ENCODE measurements around the gene SLC45A3. TPM values are rescaled to one million over a fixed set of nuclear protein-coding genes. Genes with fewer than 3 reads are reported as not detected.

SLC45A3 gene
- total RNA-seq, 1 donor from 2014 or later, result 8.4 TPM

DNA sequence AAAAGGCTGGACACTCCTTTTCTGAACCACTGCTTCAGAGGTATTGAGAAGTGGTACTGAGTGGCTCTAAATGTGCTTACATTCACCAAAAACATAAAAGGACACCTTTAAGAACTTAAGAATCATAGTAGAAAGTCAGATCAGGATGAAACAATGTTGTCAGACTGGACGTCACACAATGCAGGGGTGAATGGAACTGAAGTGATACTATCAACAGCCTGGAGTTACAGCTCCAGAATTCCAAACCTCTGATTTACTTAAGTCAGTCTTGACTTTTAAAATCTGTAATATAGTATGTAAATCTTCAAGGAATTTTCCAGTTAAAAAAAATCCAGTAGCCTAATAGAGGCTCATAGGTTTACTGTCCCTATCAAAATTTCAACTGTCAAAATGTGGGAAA, 67.8 kb downstream of the SLC45A3 start:
- TF ChIP-seq, protein P1, sequence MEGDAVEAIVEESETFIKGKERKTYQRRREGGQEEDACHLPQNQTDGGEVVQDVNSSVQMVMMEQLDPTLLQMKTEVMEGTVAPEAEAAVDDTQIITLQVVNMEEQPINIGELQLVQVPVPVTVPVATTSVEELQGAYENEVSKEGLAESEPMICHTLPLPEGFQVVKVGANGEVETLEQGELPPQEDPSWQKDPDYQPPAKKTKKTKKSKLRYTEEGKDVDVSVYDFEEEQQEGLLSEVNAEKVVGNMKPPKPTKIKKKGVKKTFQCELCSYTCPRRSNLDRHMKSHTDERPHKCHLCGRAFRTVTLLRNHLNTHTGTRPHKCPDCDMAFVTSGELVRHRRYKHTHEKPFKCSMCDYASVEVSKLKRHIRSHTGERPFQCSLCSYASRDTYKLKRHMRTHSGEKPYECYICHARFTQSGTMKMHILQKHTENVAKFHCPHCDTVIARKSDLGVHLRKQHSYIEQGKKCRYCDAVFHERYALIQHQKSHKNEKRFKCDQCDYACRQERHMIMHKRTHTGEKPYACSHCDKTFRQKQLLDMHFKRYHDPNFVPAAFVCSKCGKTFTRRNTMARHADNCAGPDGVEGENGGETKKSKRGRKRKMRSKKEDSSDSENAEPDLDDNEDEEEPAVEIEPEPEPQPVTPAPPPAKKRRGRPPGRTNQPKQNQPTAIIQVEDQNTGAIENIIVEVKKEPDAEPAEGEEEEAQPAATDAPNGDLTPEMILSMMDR (IDR thresholded peaks at IDR 0.05; ENCODE audit: unreplicated experiment), result no peak
- no peak overlapping the region for H3K27ac Mint-ChIP-seq
- H3K36me3 Mint-ChIP-seq (ENCODE audit: insufficient read depth), result peaks cover 22% of the 10 kb centered on the region

DNA sequence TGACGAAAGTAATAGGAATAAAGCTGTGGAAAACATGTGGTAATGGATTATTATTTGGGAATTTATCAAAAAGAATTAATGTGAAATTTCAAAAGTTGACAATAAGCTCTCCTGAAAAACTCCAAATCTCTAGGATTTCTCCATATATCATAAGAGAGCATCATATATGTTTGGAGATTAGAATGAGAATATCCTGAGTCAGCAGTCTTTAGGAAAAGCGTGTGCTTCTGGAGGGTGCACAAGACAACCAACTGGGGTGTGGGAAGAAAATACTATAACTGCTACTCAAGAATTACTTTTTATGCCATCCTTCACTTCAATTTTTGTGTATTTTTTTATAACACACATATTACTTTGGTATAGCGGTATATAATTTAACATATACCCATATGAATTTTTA, 68.2 kb downstream of the SLC45A3 start:
- Mint-ChIP-seq H3K4me3 (ENCODE audit: low read depth) (no peak overlapping the region), H3K4me1 (ENCODE audit: low read depth) (peaks cover 3% of the 10 kb centered on the region), H3K36me3 (ENCODE audit: insufficient read depth) (peaks cover 22% of the 10 kb centered on the region), H3K27ac (no peak overlapping the region), H3K9me3 (ENCODE audit: low read depth) (no peaks in the 10 kb centered on the region), H3K27me3 (no peaks in the 10 kb centered on the region)
- TF ChIP-seq, protein P1 (IDR thresholded peaks at IDR 0.05; ENCODE audit: unreplicated experiment), result no peak
- no peak for DNase-seq (ENCODE audit: low spot score, unreplicated experiment)

More for the DNA sequence above, 67.8 kb downstream of the SLC45A3 start:
- no peaks in the 10 kb centered on the region for H3K9me3 Mint-ChIP-seq (ENCODE audit: low read depth)
- H3K4me3 Mint-ChIP-seq (ENCODE audit: low read depth), result no peak overlapping the region
- H3K4me1 Mint-ChIP-seq (ENCODE audit: low read depth), result peaks cover 3% of the 10 kb centered on the region
- no peak for DNase-seq (ENCODE audit: low spot score, unreplicated experiment)
- no peaks in the 10 kb centered on the region for H3K27me3 Mint-ChIP-seq

DNA sequence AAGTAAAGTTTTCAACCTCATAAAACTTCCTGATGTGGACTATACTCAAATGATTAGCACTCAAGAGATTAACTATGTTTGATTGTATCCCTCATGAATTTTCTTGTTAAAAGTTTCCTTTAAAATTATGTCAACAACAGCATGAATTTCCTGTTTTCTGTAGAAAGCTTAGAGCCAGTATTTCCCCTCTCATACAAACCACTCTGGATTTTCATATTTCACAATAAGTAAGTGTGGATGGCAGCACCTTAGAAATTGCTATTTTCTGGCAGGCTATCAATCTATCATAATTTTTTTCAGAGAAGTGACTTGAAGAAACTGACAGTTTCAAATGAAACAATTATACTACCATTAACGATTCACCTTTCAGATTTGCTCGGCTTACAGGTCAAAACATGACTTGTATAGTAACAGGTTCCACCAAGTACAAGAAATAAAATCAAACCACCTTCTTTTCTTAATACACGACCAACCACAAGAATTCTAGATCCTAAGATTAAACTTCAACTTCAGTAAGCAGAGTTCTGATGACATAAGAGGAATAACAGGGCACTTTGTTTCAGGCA, 69.3 kb downstream of the SLC45A3 start:
- Mint-ChIP-seq H3K27ac (no peak overlapping the region), H3K36me3 (ENCODE audit: insufficient read depth) (peaks cover 20% of the 10 kb centered on the region), H3K4me3 (ENCODE audit: low read depth) (no peak overlapping the region), H3K9me3 (ENCODE audit: low read depth) (no peaks in the 10 kb centered on the region), H3K4me1 (ENCODE audit: low read depth) (peaks cover 3% of the 10 kb centered on the region), H3K27me3 (no peaks in the 10 kb centered on the region)
- no peak for DNase-seq (ENCODE audit: low spot score, unreplicated experiment)
- TF ChIP-seq, protein P1 (IDR thresholded peaks at IDR 0.05; ENCODE audit: unreplicated experiment), result no peak

DNA sequence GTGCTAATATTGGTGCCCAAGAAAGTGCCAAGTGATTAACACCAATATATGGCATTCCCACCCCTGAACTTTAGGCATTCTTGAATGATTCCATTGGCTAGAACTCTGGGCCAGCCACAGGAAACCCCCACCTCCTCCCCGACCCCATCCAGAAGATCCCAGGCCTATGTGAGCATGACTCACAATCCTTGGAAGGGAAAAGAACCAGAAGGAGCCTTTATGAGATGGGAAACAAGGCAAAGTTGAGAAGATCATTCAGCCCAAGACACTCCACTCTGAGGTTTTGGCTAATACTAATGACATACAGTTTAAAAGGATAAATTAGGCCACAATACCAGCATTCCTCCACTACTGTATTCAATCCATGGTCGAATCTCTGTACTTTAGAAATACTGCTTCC, 70.3 kb downstream of the SLC45A3 start:
- Mint-ChIP-seq H3K4me3 (ENCODE audit: low read depth) (no peak overlapping the region), H3K9me3 (ENCODE audit: low read depth) (no peaks in the 10 kb centered on the region), H3K27ac (no peak overlapping the region), H3K4me1 (ENCODE audit: low read depth) (peaks cover 3% of the 10 kb centered on the region), H3K36me3 (ENCODE audit: insufficient read depth) (peaks cover 13% of the 10 kb centered on the region), H3K27me3 (no peaks in the 10 kb centered on the region)
- no peak for DNase-seq (ENCODE audit: low spot score, unreplicated experiment)
- TF ChIP-seq, protein P1 (IDR thresholded peaks at IDR 0.05; ENCODE audit: unreplicated experiment), result no peak

Other genes with a start within 250 kb of the SLC45A3 start
- gene BLACAT1, start 224.5 kb downstream of the SLC45A3 start, total RNA-seq, result 6.3 and 6.7 TPM in 2 replicates
- gene CDK18, start 175.8 kb downstream of the SLC45A3 start, total RNA-seq, result 23.9 and 24.5 TPM in 2 replicates
- 25.7 and 30.2 TPM in 2 replicates for gene ELK4, start 48.5 kb downstream of the SLC45A3 start, total RNA-seq
- 222 and 245 TPM in 2 replicates for gene NUCKS1, start 69.7 kb upstream of the SLC45A3 start, total RNA-seq
- 7.5 and 8.5 TPM in 2 replicates for gene RAB29, start 95.0 kb upstream of the SLC45A3 start, total RNA-seq
- gene SLC41A1, start 132.7 kb upstream of the SLC45A3 start, total RNA-seq, result 16.8 and 18.7 TPM in 2 replicates
- gene PM20D1, start 169.6 kb upstream of the SLC45A3 start, total RNA-seq, result not detected in 2 replicates

Data from progenitor cell of endocrine pancreas (in vitro differentiated cells).